NCI-H146 (cell line): ENCODE measurements around the gene OPCML.

Experiments used
- DNase-seq: peaks from one replicate; lab custom pipeline; 2025; lab: John Stamatoyannopoulos, UW

The OPCML gene

GRCh38 chr11:132728026-132728425, 804.3 kb downstream of the OPCML start:
- DNase-seq, result peak; percentile 14

- no peak for DNase-seq
Observed at GRCh38 chr11:132721526-132721925, 810.8 kb downstream of the OPCML start.

GRCh38 chr11:132719684-132720083, 812.6 kb downstream of the OPCML start:
- no peak for DNase-seq

GRCh38 chr11:132718711-132719671, 813.3 kb downstream of the OPCML start:
- no peak for DNase-seq

- DNase-seq, result no peak
Observed at GRCh38 chr11:132717824-132718223, 814.5 kb downstream of the OPCML start.

- no peak for DNase-seq
Observed at GRCh38 chr11:132716037-132716436, 816.3 kb downstream of the OPCML start.

- no peak for DNase-seq
Observed at GRCh38 chr11:132714859-132715440, 817.4 kb downstream of the OPCML start.

GRCh38 chr11:132712466-132712865, 819.8 kb downstream of the OPCML start:
- no peak for DNase-seq

GRCh38 chr11:132704781-132705375, 827.4 kb downstream of the OPCML start:
- no peak for DNase-seq

- no peak for DNase-seq
Observed at GRCh38 chr11:132692891-132693290, 839.4 kb downstream of the OPCML start.

GRCh38 chr11:132691848-132692550, 840.3 kb downstream of the OPCML start:
- no peak for DNase-seq

- DNase-seq, result no peak
Observed at GRCh38 chr11:132686886-132687285, 845.4 kb downstream of the OPCML start.

GRCh38 chr11:132685174-132685611, 847.1 kb downstream of the OPCML start:
- DNase-seq, result no peak

- DNase-seq, result no peak
Observed at GRCh38 chr11:132683602-132684001, 848.7 kb downstream of the OPCML start.

- no peak for DNase-seq
Observed at GRCh38 chr11:132681971-132682370, 850.3 kb downstream of the OPCML start.

- no peak for DNase-seq
Observed at GRCh38 chr11:132680584-132680983, 851.7 kb downstream of the OPCML start.

GRCh38 chr11:132674151-132674550, 858.1 kb downstream of the OPCML start:
- no peak for DNase-seq

GRCh38 chr11:132671851-132672370, 860.4 kb downstream of the OPCML start:
- no peak for DNase-seq

- DNase-seq, result no peak
Observed at GRCh38 chr11:132670921-132671675, 861.2 kb downstream of the OPCML start.

GRCh38 chr11:132669949-132670348, 862.4 kb downstream of the OPCML start:
- no peak for DNase-seq

- no peak for DNase-seq
Observed at GRCh38 chr11:132665205-132665604, 867.1 kb downstream of the OPCML start.
